Smooth muscle cell (in vitro differentiated cells): ENCODE measurements around the gene PDIA6. TPM values are rescaled to one million over a fixed set of nuclear protein-coding genes. Genes with fewer than 3 reads are reported as not detected.

Source experiments
- DNase-seq: peaks from one replicate; lab custom pipeline; 2025; ENCODE audit not compliant: unreplicated experiment; lab: John Stamatoyannopoulos, UW
- H2AFZ ChIP-seq: fragments of 200-600 bp; sonication (generic); 2 replicates; pipeline ENCODE4 v1.6.0; 2016; ENCODE audit warnings: antibody characterized with exemption, low read depth, mild to moderate bottlenecking
- H3F3A ChIP-seq: fragments of 200-600 bp; sonication (generic); 2 replicates; pipeline ENCODE4 v1.6.0; 2017; ENCODE audit warnings: antibody characterized with exemption, low read depth
- H3K27ac ChIP-seq: fragments of 200-600 bp; sonication (generic); 2 replicates; pipeline ENCODE4 v1.5.1; 2016; ENCODE audit warnings: low read depth, mild to moderate bottlenecking
- H3K27me3 ChIP-seq: fragments of 200-600 bp; sonication (generic); 2 replicates; pipeline ENCODE4 v1.6.1; 2016; ENCODE audit warnings: low read depth, mild to moderate bottlenecking
- H3K36me3 ChIP-seq: fragments of 200-600 bp; sonication (generic); 2 replicates; pipeline ENCODE4 v1.5.1; 2016; ENCODE audit warnings: low read depth
- H3K4me1 ChIP-seq: fragments of 200-600 bp; sonication (generic); 2 replicates; pipeline ENCODE4 v1.5.1; 2016; ENCODE audit warnings: low read depth
- H3K4me2 ChIP-seq: fragments of 200-600 bp; sonication (generic); 2 replicates; pipeline ENCODE4 v1.6.0; 2016; ENCODE audit warnings: mild to moderate bottlenecking
- H3K4me3 ChIP-seq: fragments of 200-600 bp; sonication (generic); 2 replicates; pipeline ENCODE4 v1.5.1; 2016; ENCODE audit warnings: mild to moderate bottlenecking
- H3K79me2 ChIP-seq: fragments of 200-600 bp; sonication (generic); 2 replicates; pipeline ENCODE4 v1.6.0; 2016; ENCODE audit warnings: low read depth, mild to moderate bottlenecking
- H3K9ac ChIP-seq: fragments of 200-600 bp; sonication (generic); 2 replicates; pipeline ENCODE4 v1.6.0; 2016; ENCODE audit warnings: low read depth
- H3K9me3 ChIP-seq: fragments of 200-600 bp; sonication (generic); replicated peaks from 2 replicates; pipeline ENCODE4 v1.5.1; 2016; ENCODE audit warnings: low read depth
- H4K20me1 ChIP-seq: fragments of 200-600 bp; sonication (generic); 2 replicates; pipeline ENCODE4 v1.6.0; 2016; ENCODE audit warnings: low read depth
- WGBS: methylation state at CpG from one replicate; pipeline ENCODE4 v1.1.7; 2016; ENCODE audit warnings: low lambda C conversion rate; 5-methylcytosine and 5-hydroxymethylcytosine counted together
- polyA plus RNA-seq: library from polyadenylated mRNA; unstranded; fragments of >200 nt; fragmentation: Nextera tagmentation; extraction: Ambion mirVana; gene quantifications from 2 replicates; pipeline ENCODE4 v1.2.1, GENCODE V29; 2016
- total RNA-seq: library from RNA; depleted of rRNA; stranded (reverse); fragments of >200 nt; gene quantifications from 2 replicates; pipeline ENCODE4 v1.2.3, GENCODE V29; 2014
- TF ChIP-seq, protein P1 (sequence below): fragments of 200-600 bp; sonication (generic); IDR thresholded peaks from 2 replicates; pipeline ENCODE4 v1.5.1; 2017; ENCODE audit warnings: borderline replicate concordance, mild to moderate bottlenecking, antibody characterized with exemption; ENCODE audit not compliant: insufficient read depth, poor library complexity, severe bottlenecking

The PDIA6 gene
- total and polyA plus RNA-seq, 2 experiments from 2014 or later = 360 to 671 TPM

DNA sequence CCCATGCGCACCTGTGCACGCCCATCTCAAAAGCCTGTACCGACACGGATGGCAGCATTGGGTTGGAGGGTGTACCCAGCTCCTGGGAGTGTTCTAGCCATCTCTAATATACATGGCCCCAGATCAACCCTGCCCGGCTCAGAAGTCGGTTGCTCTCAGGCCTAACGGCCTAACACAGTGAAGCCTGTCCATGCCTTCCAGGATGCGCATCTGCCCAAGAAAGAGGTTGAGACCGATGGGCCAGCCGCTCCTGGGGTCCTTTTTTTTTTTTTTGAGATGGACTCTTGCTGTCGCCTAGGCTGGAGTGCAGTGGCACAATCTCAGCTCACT, 32.1 kb downstream of the PDIA6 start:
- no peaks in the 10 kb centered on the region for H3F3A ChIP-seq
- 96% methylated on average over 11 of the region's 11 CpGs for WGBS
- no peak overlapping the region for H3K4me3 ChIP-seq
- H3K36me3 ChIP-seq = peaks cover 9% of the 10 kb centered on the region
- H3K4me2 ChIP-seq = no peak overlapping the region
- H3K9me3 ChIP-seq = no peaks in the 10 kb centered on the region
- no peaks in the 10 kb centered on the region for H3K27me3 ChIP-seq
- no peak overlapping the region for H3K27ac ChIP-seq
- no peak overlapping the region for H3K9ac ChIP-seq
- TF ChIP-seq, protein P1, sequence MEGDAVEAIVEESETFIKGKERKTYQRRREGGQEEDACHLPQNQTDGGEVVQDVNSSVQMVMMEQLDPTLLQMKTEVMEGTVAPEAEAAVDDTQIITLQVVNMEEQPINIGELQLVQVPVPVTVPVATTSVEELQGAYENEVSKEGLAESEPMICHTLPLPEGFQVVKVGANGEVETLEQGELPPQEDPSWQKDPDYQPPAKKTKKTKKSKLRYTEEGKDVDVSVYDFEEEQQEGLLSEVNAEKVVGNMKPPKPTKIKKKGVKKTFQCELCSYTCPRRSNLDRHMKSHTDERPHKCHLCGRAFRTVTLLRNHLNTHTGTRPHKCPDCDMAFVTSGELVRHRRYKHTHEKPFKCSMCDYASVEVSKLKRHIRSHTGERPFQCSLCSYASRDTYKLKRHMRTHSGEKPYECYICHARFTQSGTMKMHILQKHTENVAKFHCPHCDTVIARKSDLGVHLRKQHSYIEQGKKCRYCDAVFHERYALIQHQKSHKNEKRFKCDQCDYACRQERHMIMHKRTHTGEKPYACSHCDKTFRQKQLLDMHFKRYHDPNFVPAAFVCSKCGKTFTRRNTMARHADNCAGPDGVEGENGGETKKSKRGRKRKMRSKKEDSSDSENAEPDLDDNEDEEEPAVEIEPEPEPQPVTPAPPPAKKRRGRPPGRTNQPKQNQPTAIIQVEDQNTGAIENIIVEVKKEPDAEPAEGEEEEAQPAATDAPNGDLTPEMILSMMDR = no peak
- H3K4me1 ChIP-seq = no peaks in the 10 kb centered on the region
- no peaks in the 10 kb centered on the region for H3K79me2 ChIP-seq
- no peak overlapping the region for H2AFZ ChIP-seq
- DNase-seq = no peak
- H4K20me1 ChIP-seq = peaks cover 47% of the 10 kb centered on the region

DNA sequence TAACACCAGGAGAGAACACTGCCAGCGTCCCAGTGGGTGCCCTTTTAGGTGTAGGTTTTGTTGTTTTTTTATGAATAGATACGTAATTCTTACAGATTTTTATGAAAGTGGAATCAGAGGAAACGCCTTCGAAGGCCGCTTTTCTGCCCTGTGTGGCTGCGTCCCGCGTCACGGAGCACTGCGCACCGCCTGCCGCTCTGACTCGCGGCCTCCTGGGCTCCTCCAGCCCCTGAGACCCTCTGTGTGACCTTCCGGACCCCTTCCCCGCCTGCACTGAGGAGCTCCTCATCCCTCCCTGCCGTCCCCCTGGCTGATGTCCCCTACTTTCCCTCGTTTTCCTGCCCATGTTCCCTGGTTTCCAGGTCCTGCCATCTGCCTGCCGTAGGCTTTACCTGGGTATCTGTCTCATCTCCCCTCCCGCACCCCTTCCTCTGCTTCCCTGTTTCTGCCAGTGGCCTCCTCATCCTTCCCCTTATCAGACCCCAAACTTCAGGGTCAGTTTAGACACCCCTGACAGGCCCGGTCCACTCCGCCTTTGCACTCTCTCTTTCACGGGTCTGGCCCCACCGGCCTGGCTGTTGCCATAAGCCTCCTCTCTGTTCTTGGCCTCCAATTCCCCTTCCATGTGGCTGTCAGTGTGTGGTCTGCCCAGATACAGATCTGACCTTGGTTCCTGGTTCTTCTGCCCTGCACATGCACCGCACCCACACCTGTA, 32.7 kb downstream of the PDIA6 start:
- Histone ChIP-seq H3K36me3 (peaks cover 7% of the 10 kb centered on the region), H3K4me1 (no peaks in the 10 kb centered on the region), H3K4me3 (no peak overlapping the region), H3K9me3 (no peaks in the 10 kb centered on the region), H3F3A (no peaks in the 10 kb centered on the region), H3K79me2 (no peaks in the 10 kb centered on the region), H4K20me1 (peaks cover 42% of the 10 kb centered on the region), H2AFZ (no peak overlapping the region), H3K27ac (no peak overlapping the region), H3K4me2 (no peak overlapping the region), H3K9ac (no peak overlapping the region), H3K27me3 (no peaks in the 10 kb centered on the region)
- TF ChIP-seq, protein P1 = no peak
- no peak for DNase-seq
- WGBS = 95% methylated on average over 24 of the region's 25 CpGs

DNA sequence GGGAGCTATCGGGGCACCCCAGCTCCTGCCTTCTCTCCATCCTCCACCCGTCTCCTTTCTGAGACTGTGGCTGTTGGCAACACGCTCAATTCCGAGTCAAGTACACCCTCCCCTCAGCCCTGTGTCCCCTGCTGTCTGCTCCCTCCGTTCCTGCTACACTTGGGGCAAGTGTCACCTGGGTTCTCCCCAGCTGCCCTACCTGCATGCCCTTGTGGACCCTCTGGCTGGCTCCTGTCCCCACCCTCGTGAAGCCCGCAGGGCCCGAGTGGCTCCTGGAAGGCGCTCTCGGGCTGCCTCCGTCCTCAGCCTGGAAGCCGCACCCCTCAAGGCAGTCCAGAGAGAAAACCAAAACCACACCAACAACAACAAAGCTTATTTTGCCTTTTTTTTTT, 33.9 kb downstream of the PDIA6 start:
- no peaks in the 10 kb centered on the region for H3K79me2 ChIP-seq
- peaks cover under 1% of the 10 kb centered on the region for H3K36me3 ChIP-seq
- H2AFZ ChIP-seq = no peak overlapping the region
- no peaks in the 10 kb centered on the region for H3K9me3 ChIP-seq
- no peak overlapping the region for H3K9ac ChIP-seq
- no peak for DNase-seq
- H4K20me1 ChIP-seq = peaks cover 30% of the 10 kb centered on the region
- no peaks in the 10 kb centered on the region for H3K27me3 ChIP-seq
- TF ChIP-seq, protein P1 = no peak
- H3K4me2 ChIP-seq = no peak overlapping the region
- H3F3A ChIP-seq = no peaks in the 10 kb centered on the region
- H3K4me1 ChIP-seq = no peaks in the 10 kb centered on the region
- H3K4me3 ChIP-seq = no peak overlapping the region
- 96% methylated on average over 12 of the region's 12 CpGs for WGBS
- H3K27ac ChIP-seq = no peak overlapping the region
